ENCODE results near the gene CLCA4.

The CLCA4 gene

DNA sequence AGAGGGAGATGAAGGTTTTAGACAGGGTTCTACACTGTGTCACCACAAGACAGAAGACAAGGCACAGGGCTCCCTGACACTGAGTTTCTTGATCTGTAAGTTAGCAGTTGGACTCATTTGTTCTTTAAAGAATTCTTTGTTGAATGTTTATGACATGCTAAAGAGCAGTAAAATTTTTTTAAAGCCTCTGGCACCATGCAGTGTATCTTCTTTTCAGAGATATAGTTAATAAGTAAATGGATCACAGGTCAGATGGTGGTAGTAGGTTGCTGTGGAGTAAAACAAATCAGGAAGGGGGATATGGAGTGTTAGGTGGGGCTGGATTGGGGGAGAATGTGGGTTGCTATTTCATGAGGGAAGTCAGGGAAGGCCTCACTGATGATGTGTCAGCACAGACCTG is 2.0 kb downstream of the CLCA4 start:
- no peaks in the 10 kb centered on the region for H3K27me3 ChIP-seq (ENCODE audit: insufficient read depth, low read depth, severe bottlenecking)
- DNase-seq, result no peak
- no peak overlapping the region for H3K4me3 ChIP-seq (ENCODE audit: low read depth, low read length)
- no peak overlapping the region for H3K27ac ChIP-seq
- H3K9me3 ChIP-seq (ENCODE audit: severe bottlenecking), result no peaks in the 10 kb centered on the region
- no peak for TF ChIP-seq CTCF (IDR thresholded peaks at IDR 0.05; ENCODE audit: low read depth, low read length)
- H3K36me3 ChIP-seq, result no peaks in the 10 kb centered on the region

DNA sequence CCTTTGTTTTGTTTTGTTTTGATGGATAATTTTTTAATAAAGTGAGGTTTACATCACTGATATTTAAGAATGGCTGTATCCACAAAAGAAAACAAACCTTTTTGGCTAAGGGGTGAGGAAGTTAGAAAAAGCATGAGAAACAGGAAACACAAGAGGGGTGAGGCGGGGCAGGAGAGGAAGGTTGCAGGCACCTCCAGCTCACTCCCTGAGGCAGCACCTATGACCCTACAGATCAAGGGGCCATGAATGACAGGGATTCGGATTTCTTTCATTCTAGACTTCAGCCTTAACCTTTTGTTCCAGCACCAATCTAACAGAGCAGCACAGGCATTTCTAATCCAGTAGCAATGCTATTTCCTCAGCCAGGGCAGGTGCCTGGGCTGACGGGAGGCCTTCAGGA is 4.4 kb downstream of the CLCA4 start:
- no peaks in the 10 kb centered on the region for H3K9me3 ChIP-seq (ENCODE audit: severe bottlenecking)
- peaks cover under 1% of the 10 kb centered on the region for H3K27me3 ChIP-seq (ENCODE audit: insufficient read depth, low read depth, severe bottlenecking)
- DNase-seq, result no peak
- H3K4me3 ChIP-seq (ENCODE audit: low read depth, low read length), result no peak overlapping the region
- no peaks in the 10 kb centered on the region for H3K36me3 ChIP-seq
- no peak overlapping the region for H3K27ac ChIP-seq
- TF ChIP-seq CTCF (IDR thresholded peaks at IDR 0.05; ENCODE audit: low read depth, low read length), result no peak

- Histone ChIP-seq H3K36me3 (no peaks in the 10 kb centered on the region), H3K4me3 (ENCODE audit: low read depth, low read length) (no peak overlapping the region), H3K27ac (no peak overlapping the region), H3K9me3 (ENCODE audit: severe bottlenecking) (no peaks in the 10 kb centered on the region), H3K27me3 (ENCODE audit: insufficient read depth, low read depth, severe bottlenecking) (peaks cover 3% of the 10 kb centered on the region)
- no peak for DNase-seq
- no peak for TF ChIP-seq CTCF (IDR thresholded peaks at IDR 0.05; ENCODE audit: low read depth, low read length)
Observed at GRCh38 chr1:86552376-86552775, 5.5 kb downstream of the CLCA4 start.

DNA sequence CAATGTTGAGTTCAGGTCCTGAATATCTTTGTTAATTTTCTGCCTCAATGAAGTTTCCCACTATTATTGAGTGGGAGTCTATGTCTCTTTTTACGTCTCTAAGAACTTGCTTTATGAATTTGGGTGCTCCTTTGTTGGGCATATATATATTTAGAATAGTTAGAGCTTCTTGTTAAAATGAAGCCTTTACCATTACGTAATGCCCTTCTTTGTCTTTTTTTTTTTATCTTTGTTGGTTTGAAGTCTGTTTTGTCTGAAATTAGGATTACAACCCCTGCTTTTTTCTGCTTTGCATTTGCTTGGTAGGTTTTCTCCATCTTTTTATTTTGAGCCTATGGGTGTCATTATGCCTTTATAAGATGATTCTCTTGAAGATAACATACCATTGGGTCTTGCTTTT is 10.9 kb downstream of the CLCA4 start:
- Histone ChIP-seq H3K9me3 (ENCODE audit: severe bottlenecking) (no peaks in the 10 kb centered on the region), H3K27ac (no peak overlapping the region), H3K36me3 (no peaks in the 10 kb centered on the region), H3K4me3 (ENCODE audit: low read depth, low read length) (no peak overlapping the region), H3K27me3 (ENCODE audit: insufficient read depth, low read depth, severe bottlenecking) (peaks cover 3% of the 10 kb centered on the region)
- DNase-seq, result no peak
- TF ChIP-seq CTCF (IDR thresholded peaks at IDR 0.05; ENCODE audit: low read depth, low read length), result no peak

DNA sequence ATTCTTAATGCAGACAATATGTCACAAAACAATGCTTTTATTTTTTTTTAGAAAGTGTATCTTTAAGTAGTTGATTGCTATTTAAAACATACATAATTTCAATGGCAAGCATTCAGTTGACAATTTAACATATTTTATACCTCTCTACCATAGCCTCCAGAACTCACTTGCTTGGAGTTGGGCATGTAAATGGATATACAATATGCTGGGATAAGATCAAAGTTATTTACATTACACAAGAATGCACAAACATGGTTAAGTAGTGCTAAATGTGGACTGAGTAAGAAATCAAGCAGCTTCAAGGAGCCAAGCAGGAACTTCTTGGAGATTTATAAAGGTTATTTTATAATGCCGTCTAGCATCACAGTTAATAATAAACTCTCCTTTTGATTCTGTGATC is 17.0 kb downstream of the CLCA4 start:
- H3K4me3 ChIP-seq (ENCODE audit: low read depth, low read length), result no peak overlapping the region
- no peak overlapping the region for H3K27ac ChIP-seq
- no peak for DNase-seq
- no peaks in the 10 kb centered on the region for H3K36me3 ChIP-seq
- no peaks in the 10 kb centered on the region for H3K9me3 ChIP-seq (ENCODE audit: severe bottlenecking)
- peaks cover 3% of the 10 kb centered on the region for H3K27me3 ChIP-seq (ENCODE audit: insufficient read depth, low read depth, severe bottlenecking)
- TF ChIP-seq CTCF (IDR thresholded peaks at IDR 0.05; ENCODE audit: low read depth, low read length), result no peak

DNA sequence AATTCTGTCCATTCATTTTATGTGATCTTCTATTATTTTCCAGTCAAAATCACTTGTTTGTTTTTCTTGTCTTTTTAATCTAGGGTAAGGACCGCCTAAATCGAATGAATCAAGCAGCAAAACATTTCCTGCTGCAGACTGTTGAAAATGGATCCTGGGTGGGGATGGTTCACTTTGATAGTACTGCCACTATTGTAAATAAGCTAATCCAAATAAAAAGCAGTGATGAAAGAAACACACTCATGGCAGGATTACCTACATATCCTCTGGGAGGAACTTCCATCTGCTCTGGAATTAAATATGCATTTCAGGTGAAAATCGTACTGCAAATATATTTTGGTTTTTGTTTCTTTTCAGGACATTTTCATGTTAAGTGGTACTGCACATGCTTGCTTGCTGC is 20.5 kb downstream of the CLCA4 start:
- Histone ChIP-seq H3K4me3 (ENCODE audit: low read depth, low read length) (no peak overlapping the region), H3K27me3 (ENCODE audit: insufficient read depth, low read depth, severe bottlenecking) (peaks cover 3% of the 10 kb centered on the region), H3K36me3 (no peaks in the 10 kb centered on the region), H3K27ac (no peak overlapping the region), H3K9me3 (ENCODE audit: severe bottlenecking) (no peaks in the 10 kb centered on the region)
- TF ChIP-seq CTCF (IDR thresholded peaks at IDR 0.05; ENCODE audit: low read depth, low read length), result no peak
- no peak for DNase-seq

All from WERI-Rb-1 (cell line).